Spinal cord (tissue), 10 donors: ENCODE results near the gene PDZD7. TPM values are rescaled to one million over a fixed set of nuclear protein-coding genes. Genes with fewer than 3 reads are reported as not detected.

Source experiments
- DNase-seq, 6 donors: peaks; one replicate each; pipeline versions ENCODE4 v3.0.0 to v3.0.0-alpha.2; 2013 to 2015; ENCODE audit warnings: low spot score in 6 of 6, low read depth in 4 of 6
- H3K27ac ChIP-seq: one replicate; pipeline ENCODE4 v1.5.1; 2013; ENCODE audit warnings: low read depth, low read length, control low read depth
- H3K27me3 ChIP-seq: one replicate; pipeline ENCODE4 v1.6.1; 2013; ENCODE audit warnings: low read length; ENCODE audit not compliant: control insufficient read depth, insufficient read depth
- H3K36me3 ChIP-seq: one replicate; pipeline ENCODE4 v1.6.1; 2013; ENCODE audit warnings: low read length; ENCODE audit not compliant: control insufficient read depth, insufficient read depth
- H3K4me1 ChIP-seq: one replicate; pipeline ENCODE4 v1.6.1; 2013; ENCODE audit warnings: low read length; ENCODE audit not compliant: control insufficient read depth, insufficient read depth
- H3K4me3 ChIP-seq: one replicate; pipeline ENCODE4 v1.5.1; 2013; ENCODE audit warnings: low read depth, low read length, control low read depth
- H3K9me3 ChIP-seq: one replicate; pipeline ENCODE4 v1.6.1; 2013; ENCODE audit warnings: low read length; ENCODE audit not compliant: control insufficient read depth, insufficient read depth
- WGBS: methylation state at CpG from one replicate; pipeline ENCODE4 v1.1.5; 2013; ENCODE audit warnings: missing lambda C conversion rate; ENCODE audit not compliant: insufficient coverage; 5-methylcytosine and 5-hydroxymethylcytosine counted together
- polyA plus RNA-seq, 2 donors: library from polyadenylated mRNA; unstranded; fragments of 120-200 nt; gene quantifications; one replicate each; pipeline ENCODE4 v1.2.1, GENCODE V29; 2013; ENCODE audit not compliant: insufficient read length in 2 of 2
- total RNA-seq, 2 donors: library from RNA; depleted of rRNA in 1 of 2; stranded (reverse); fragments of 120-200 nt in 1 of 2; fragments of >200 nt in 1 of 2; gene quantifications; one replicate each; pipeline versions ENCODE4 v1.2.3 to v1.2.4, GENCODE V29; 2013 to 2014
- donor health status: healthy.

Gene PDZD7
- total and polyA plus RNA-seq, 4 donors: 5.0 to 13.9 (median 9.6) TPM

DNA sequence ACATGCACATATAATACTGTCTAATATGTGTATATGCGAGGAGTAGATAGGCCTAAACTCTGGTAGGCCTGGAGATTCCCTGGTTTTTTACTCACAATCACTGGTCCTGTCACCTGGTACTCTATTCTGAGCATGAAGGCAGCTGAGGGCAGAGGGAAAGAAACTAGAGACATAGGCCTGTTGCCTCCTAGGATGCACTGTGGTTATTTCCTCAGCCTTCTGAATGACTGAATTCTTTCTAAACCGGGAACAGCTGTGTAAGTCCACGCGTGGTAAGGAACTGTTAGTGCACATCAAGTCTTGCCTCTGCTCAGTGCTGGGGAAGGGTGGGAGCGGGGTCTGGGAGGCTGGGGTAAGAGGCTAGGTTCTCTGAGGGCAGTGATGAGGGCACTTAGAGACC, 38.5 kb upstream of the PDZD7 start:
- DNase-seq: no peak
- no peak overlapping the region for H3K4me3 ChIP-seq
- H3K4me1 ChIP-seq: peaks cover 35% of the 10 kb centered on the region
- H3K27ac ChIP-seq: no peak overlapping the region
- peaks cover 65% of the 10 kb centered on the region for H3K27me3 ChIP-seq
- no peaks in the 10 kb centered on the region for H3K36me3 ChIP-seq
- 59% methylated on average over 4 of the region's 5 CpGs for WGBS
- no peaks in the 10 kb centered on the region for H3K9me3 ChIP-seq

DNA sequence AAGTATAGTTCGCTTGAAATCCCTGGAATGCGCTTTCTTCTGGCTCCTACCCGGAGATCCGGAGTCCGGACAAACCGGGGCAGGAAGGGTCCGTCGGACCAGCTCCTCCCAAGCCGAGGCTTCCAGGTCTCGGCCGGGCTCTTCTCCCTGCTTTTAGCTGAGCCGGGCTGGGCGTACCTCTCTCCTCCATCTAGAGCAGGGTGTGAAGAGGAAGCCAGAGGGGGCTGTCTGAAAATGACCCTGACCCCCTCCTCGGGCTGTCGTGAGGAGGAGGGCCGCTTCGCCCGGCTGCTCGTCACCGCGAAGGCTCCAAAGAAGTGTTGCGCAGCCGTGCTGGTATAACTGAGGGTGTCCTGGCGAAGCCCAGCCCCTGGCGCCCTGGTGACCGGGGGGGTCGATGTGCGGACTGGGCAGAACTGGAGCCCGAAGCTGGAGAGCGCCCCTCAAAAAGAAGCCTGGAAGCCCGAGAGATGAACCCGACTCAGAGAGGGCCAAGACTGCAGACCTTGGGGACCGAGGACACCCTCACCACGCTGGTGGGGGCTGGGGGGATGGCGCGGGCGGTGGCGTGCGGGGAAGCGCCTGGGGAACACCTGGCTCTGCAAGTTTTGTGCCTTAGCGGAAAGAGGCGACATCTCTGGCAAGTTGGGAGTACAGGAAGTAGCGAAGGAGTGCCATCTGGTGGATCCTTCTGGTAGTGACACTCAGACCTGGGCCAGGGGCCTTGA, 36.6 kb upstream of the PDZD7 start:
- H3K4me1 ChIP-seq: peaks cover 46% of the 10 kb centered on the region
- peak in 5 of 6 donors; percentile 63 to 94 (median 79) for DNase-seq
- under 1% methylated on average over 41 of the region's 43 CpGs for WGBS
- no peaks in the 10 kb centered on the region for H3K36me3 ChIP-seq
- H3K27me3 ChIP-seq: peaks cover 65% of the 10 kb centered on the region
- no peaks in the 10 kb centered on the region for H3K9me3 ChIP-seq
- H3K4me3 ChIP-seq: peak overlapping the region; percentile 60
- H3K27ac ChIP-seq: no peak overlapping the region

- Histone ChIP-seq H3K27ac (no peak overlapping the region), H3K4me1 (peaks cover 47% of the 10 kb centered on the region), H3K27me3 (peaks cover 65% of the 10 kb centered on the region), H3K9me3 (no peaks in the 10 kb centered on the region), H3K36me3 (no peaks in the 10 kb centered on the region), H3K4me3 (peak overlapping the region; percentile 60)
- DNase-seq: peak in 1 of 6 donors; percentile 79
- 0% methylated on average over 12 of the region's 31 CpGs for WGBS
Observed at GRCh38 chr10:101066896-101067355, 36.0 kb upstream of the PDZD7 start.

DNA sequence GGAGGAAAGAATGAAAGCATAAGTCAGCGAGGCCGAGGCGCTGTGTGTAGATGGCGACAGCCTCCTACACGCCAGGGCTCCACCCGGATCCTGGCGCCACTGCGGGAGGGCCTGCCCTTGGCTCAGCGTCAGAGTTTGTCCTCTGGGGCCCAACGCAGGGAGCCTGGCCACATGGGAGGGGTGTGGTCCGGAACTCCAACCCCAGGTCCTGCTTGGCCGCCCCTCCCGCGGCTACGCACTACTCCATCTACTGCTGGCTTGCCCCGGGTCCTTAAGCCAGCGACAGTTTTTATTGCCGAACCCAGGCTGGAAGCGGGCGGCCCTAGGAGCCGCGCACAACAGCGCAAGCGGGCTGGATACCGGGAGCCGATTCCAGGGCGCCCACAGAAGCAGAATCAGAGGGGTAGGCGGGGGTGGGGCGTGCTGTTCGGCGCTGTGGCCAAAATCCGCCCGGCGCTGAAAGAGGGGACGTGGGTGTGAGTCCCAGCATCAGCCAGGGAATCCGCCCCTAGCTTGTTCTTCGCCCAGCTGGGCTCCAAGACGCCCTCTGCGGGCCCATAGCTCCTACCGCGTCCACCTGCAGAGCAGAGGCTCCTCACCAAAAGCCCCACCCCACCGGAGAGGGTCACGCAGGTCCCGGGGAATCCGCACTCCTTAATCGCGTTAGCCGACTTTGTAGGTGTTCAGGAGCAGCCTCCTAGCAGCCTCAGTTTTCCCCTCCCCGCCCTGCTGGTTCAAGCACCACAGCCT, 35.4 kb upstream of the PDZD7 start:
- H3K9me3 ChIP-seq: no peaks in the 10 kb centered on the region
- H3K4me3 ChIP-seq: peak overlapping the region; percentile 24
- peaks cover 51% of the 10 kb centered on the region for H3K4me1 ChIP-seq
- H3K36me3 ChIP-seq: no peaks in the 10 kb centered on the region
- no peak overlapping the region for H3K27ac ChIP-seq
- H3K27me3 ChIP-seq: peaks cover 69% of the 10 kb centered on the region
- under 1% methylated on average over 46 of the region's 49 CpGs for WGBS
- DNase-seq: peak in 1 of 6 donors; percentile 35

DNA sequence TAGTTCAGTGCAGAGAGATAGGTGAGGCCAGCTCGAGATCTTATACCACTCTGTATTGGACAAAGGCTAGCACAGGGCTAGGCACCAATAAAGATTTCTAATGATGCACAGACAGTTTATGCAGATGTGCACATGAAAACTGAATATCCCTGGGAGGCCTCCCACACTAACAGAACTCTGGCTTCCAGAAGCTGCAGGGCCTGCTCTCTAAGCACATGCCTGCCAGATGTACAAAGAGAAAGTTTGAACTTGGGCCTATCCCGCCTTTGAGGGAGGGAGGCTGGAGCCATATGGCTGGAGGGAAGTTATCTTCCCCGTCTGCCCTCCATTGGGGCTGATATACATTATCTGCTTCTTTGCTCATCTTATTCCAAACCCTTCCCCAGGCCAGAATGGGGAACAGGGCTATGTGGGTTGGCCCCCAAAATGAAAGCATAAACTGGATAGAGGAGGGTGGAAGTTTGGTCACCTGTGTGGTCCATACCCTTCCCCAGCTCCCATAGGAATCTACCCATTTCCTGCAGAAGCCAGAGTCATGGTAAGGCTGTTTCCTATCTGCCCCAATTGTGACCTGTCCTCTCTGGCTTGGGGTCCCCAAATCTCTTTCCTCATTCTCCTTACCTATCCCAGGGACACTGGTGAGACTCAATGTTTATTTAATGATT, 34.7 kb upstream of the PDZD7 start:
- H3K9me3 ChIP-seq: no peaks in the 10 kb centered on the region
- peak overlapping the region; percentile 24 for H3K4me3 ChIP-seq
- 75% methylated on average over 1 of the region's 3 CpGs for WGBS
- no peak overlapping the region for H3K27ac ChIP-seq
- peaks cover 64% of the 10 kb centered on the region for H3K27me3 ChIP-seq
- H3K4me1 ChIP-seq: peaks cover 54% of the 10 kb centered on the region
- no peaks in the 10 kb centered on the region for H3K36me3 ChIP-seq
- peak in 1 of 6 donors; percentile 37 for DNase-seq

- Histone ChIP-seq H3K9me3 (no peaks in the 10 kb centered on the region), H3K27ac (no peak overlapping the region), H3K27me3 (peaks cover 64% of the 10 kb centered on the region), H3K4me1 (peaks cover 61% of the 10 kb centered on the region), H3K36me3 (no peaks in the 10 kb centered on the region), H3K4me3 (no peak overlapping the region)
- DNase-seq: no peak
- 41% methylated on average over 7 of the region's 9 CpGs for whole genome bisulfite sequencing
Observed at GRCh38 chr10:101064415-101065030, 33.6 kb upstream of the PDZD7 start.

- Histone ChIP-seq H3K9me3 (no peaks in the 10 kb centered on the region), H3K4me3 (no peak overlapping the region), H3K4me1 (peaks cover 61% of the 10 kb centered on the region), H3K36me3 (no peaks in the 10 kb centered on the region), H3K27ac (no peak overlapping the region), H3K27me3 (peaks cover 64% of the 10 kb centered on the region)
- DNase-seq: no peak
- 17% methylated on average over 11 of the region's 15 CpGs for WGBS
Observed at GRCh38 chr10:101063548-101064414, 32.9 kb upstream of the PDZD7 start.

GRCh38 chr10:101063050-101063525, 32.2 kb upstream of the PDZD7 start:
- H3K27me3 ChIP-seq: peaks cover 64% of the 10 kb centered on the region

More at GRCh38 chr10:101063050-101063525, 32.2 kb upstream of the PDZD7 start:
- peak overlapping the region; percentile 5 for H3K4me3 ChIP-seq
- 3% methylated on average over 13 of the region's 19 CpGs for WGBS
- H3K27ac ChIP-seq: no peak overlapping the region
- DNase-seq: no peak
- H3K9me3 ChIP-seq: no peaks in the 10 kb centered on the region
- H3K4me1 ChIP-seq: peaks cover 61% of the 10 kb centered on the region
- no peaks in the 10 kb centered on the region for H3K36me3 ChIP-seq
